ENCODE data around the gene METTL27. TPM values are rescaled to one million over a fixed set of nuclear protein-coding genes. Genes with fewer than 3 reads are reported as not detected.
"Not testable (repeated sequence)": the region's sequence is repeated elsewhere in the genome, so short reads cannot be mapped to it uniquely, and the experiment has no call there.

The METTL27 gene
- total RNA-seq, 4 donors from 2014 or later, result 1.5 to 9.3 (median 2.8) TPM; not detected in 1

GRCh38 chr7:73822319-73823173 lies 19.8 kb downstream of the METTL27 start:
- peak; percentile 40 to 50 for DNase-seq
- Histone ChIP-seq H3K9me3 (no peaks in the 10 kb centered on the region), H3K4me3 (no peak overlapping the region), H3K27me3 (no peaks in the 10 kb centered on the region), H3K4me1 (no peaks in the 10 kb centered on the region), H3K36me3 (no peaks in the 10 kb centered on the region), H3K27ac (peak overlapping the region in 1 of 2 donors; percentile 22)
- intact Hi-C loops (cut with DNase I; ENCODE audit: low total_unique reads), result no loop called here
- TF ChIP-seq POLR2A (IDR thresholded peaks at IDR 0.05), result no peak
- no peak for TF ChIP-seq CTCF (IDR thresholded peaks at IDR 0.05)

GRCh38 chr7:73821597-73822285 lies 20.6 kb downstream of the METTL27 start:
- H3K36me3 ChIP-seq; H3K4me1 ChIP-seq; intact Hi-C loops (cut with DNase I; ENCODE audit: low total_unique reads); H3K9me3 ChIP-seq; H3K27ac ChIP-seq; DNase-seq; H3K4me3 ChIP-seq; H3K27me3 ChIP-seq: not testable (repeated sequence)

GRCh38 chr7:73820013-73820412 lies 22.3 kb downstream of the METTL27 start:
- Histone ChIP-seq H3K27ac (no peak overlapping the region), H3K36me3 (no peaks in the 10 kb centered on the region), H3K4me1 (no peaks in the 10 kb centered on the region), H3K4me3 (no peak overlapping the region), H3K9me3 (no peaks in the 10 kb centered on the region), H3K27me3 (no peaks in the 10 kb centered on the region)
- TF ChIP-seq CTCF (IDR thresholded peaks at IDR 0.05) (no peak), POLR2A (IDR thresholded peaks at IDR 0.05) (no peak)
- intact Hi-C loops (cut with DNase I; ENCODE audit: low total_unique reads), result no loop called here
- no peak for DNase-seq

DNA sequence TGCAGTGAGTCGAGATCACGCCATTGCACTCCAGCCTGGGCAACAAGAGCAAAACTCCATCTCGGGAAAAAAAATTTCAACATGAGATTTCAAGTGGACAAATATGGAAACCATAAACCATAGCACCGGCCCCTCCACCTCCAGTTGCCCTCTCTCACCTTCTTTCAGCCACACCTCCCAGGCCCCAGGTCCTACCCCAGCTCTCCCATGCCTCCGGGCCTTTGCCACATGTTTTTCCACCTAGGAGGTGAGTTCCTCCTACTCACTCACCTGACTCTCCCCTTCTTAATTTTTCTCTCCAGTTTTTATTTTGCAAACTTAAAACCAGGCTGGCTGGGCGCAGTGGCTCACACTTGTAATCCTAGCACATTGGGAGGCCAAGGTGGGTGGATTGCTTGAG lies 25.2 kb downstream of the METTL27 start:
- no peak overlapping the region for H3K4me3 ChIP-seq
- DNase-seq, result no peak
- H3K36me3 ChIP-seq, result no peaks in the 10 kb centered on the region
- no peaks in the 10 kb centered on the region for H3K9me3 ChIP-seq
- TF ChIP-seq POLR2A (IDR thresholded peaks at IDR 0.05) (no peak), CTCF (IDR thresholded peaks at IDR 0.05) (no peak)
- intact Hi-C loops (cut with DNase I; ENCODE audit: low total_unique reads), result no loop called here
- H3K27me3 ChIP-seq, result no peaks in the 10 kb centered on the region
- no peak overlapping the region for H3K27ac ChIP-seq
- H3K4me1 ChIP-seq, result no peaks in the 10 kb centered on the region

GRCh38 chr7:73815436-73815835 lies 26.9 kb downstream of the METTL27 start:
- intact Hi-C loops (cut with DNase I; ENCODE audit: low total_unique reads), result no loop called here
- no peaks in the 10 kb centered on the region for H3K36me3 ChIP-seq
- DNase-seq, result no peak
- H3K27ac ChIP-seq, result no peak overlapping the region
- H3K4me3 ChIP-seq, result no peak overlapping the region
- no peak for TF ChIP-seq CTCF (IDR thresholded peaks at IDR 0.05)
- no peak for TF ChIP-seq POLR2A (IDR thresholded peaks at IDR 0.05)
- no peaks in the 10 kb centered on the region for H3K9me3 ChIP-seq
- no peaks in the 10 kb centered on the region for H3K4me1 ChIP-seq
- no peaks in the 10 kb centered on the region for H3K27me3 ChIP-seq

All from uterus (tissue), 4 donors.